Stimulated activated CD8-positive, alpha-beta memory T cell treated with anti-CD3 and anti-CD28 coated beads, Interleukin-15, amount 100 ng/mL, for 1 hour (primary cell): Measurements from ENCODE around the gene DOCK2.

Source experiments
- DNase-seq: peaks from one replicate; pipeline ENCODE4 v3.0.0-alpha.2; 2020; ENCODE audit warnings: low read depth

Gene DOCK2

GRCh38 chr5:169988947-169989346 lies 351.9 kb downstream of the DOCK2 start:
- DNase-seq: no peak

GRCh38 chr5:169989365-169989764 lies 352.3 kb downstream of the DOCK2 start:
- DNase-seq: no peak

GRCh38 chr5:169991115-169991869 lies 354.2 kb downstream of the DOCK2 start:
- no peak for DNase-seq

GRCh38 chr5:169992789-169993484 lies 355.9 kb downstream of the DOCK2 start:
- no peak for DNase-seq

- DNase-seq: no peak
Observed at GRCh38 chr5:169993485-169993790, 356.4 kb downstream of the DOCK2 start.

GRCh38 chr5:169997798-169998197 lies 360.7 kb downstream of the DOCK2 start:
- no peak for DNase-seq

GRCh38 chr5:169999621-170000020 lies 362.5 kb downstream of the DOCK2 start:
- no peak for DNase-seq

GRCh38 chr5:170000155-170000554 lies 363.1 kb downstream of the DOCK2 start:
- DNase-seq: no peak

GRCh38 chr5:170006021-170006420 lies 368.9 kb downstream of the DOCK2 start:
- no peak for DNase-seq

- no peak for DNase-seq
Observed at GRCh38 chr5:170008376-170008775, 371.3 kb downstream of the DOCK2 start.

- DNase-seq: no peak
Observed at GRCh38 chr5:170010595-170010994, 373.5 kb downstream of the DOCK2 start.

GRCh38 chr5:170011751-170012150 lies 374.7 kb downstream of the DOCK2 start:
- DNase-seq: no peak

- no peak for DNase-seq
Observed at GRCh38 chr5:170012622-170013021, 375.5 kb downstream of the DOCK2 start.

GRCh38 chr5:170020423-170020822 lies 383.3 kb downstream of the DOCK2 start:
- no peak for DNase-seq

GRCh38 chr5:170021506-170021905 lies 384.4 kb downstream of the DOCK2 start:
- no peak for DNase-seq

- DNase-seq: no peak
Observed at GRCh38 chr5:170025853-170026252, 388.8 kb downstream of the DOCK2 start.

GRCh38 chr5:170028124-170028523 lies 391.0 kb downstream of the DOCK2 start:
- DNase-seq: no peak

- DNase-seq: no peak
Observed at GRCh38 chr5:170034231-170034630, 397.2 kb downstream of the DOCK2 start.

- no peak for DNase-seq
Observed at GRCh38 chr5:170038241-170038640, 401.2 kb downstream of the DOCK2 start.

GRCh38 chr5:170039830-170040229 lies 402.8 kb downstream of the DOCK2 start:
- no peak for DNase-seq

- DNase-seq: no peak
Observed at GRCh38 chr5:170046241-170046640, 409.2 kb downstream of the DOCK2 start.

GRCh38 chr5:170049713-170050112 lies 412.6 kb downstream of the DOCK2 start:
- no peak for DNase-seq

GRCh38 chr5:170053896-170054295 lies 416.8 kb downstream of the DOCK2 start:
- no peak for DNase-seq

- DNase-seq: no peak
Observed at GRCh38 chr5:170055606-170056005, 418.5 kb downstream of the DOCK2 start.
